HG03354 (cell line): ENCODE data around the gene VSTM2L.
"Not testable (repeated sequence)": the region's sequence is repeated elsewhere in the genome, so short reads cannot be mapped to it uniquely, and the experiment has no call there.

Source experiments
- ATAC-seq: cut with Tn5 transposase; IDR thresholded peaks from one replicate; pipeline ENCODE4 v1.9.1; 2021; ENCODE audit warnings: mild to moderate bottlenecking; ENCODE audit not compliant: unreplicated experiment, poor library complexity, severe bottlenecking

Gene VSTM2L

DNA sequence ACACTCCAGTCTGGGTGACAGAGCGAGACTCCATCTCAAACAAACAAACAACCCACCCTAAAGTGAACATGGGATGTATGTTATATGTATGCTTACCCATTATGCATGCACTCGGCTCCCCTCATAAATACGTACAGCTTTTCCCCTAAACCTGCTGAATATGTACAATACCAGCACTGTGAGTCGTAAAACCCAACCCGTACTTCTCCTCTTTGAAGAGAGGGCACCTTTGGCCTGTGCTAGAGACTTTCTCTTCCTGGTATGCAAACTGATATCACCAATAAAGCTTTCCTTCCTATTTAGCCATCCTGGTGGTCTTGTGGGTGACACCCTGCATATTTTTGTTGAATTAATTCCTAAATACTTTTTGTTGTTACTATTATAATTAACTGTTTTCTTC is 51.3 kb downstream of the VSTM2L start:
- ATAC-seq: no peak

DNA sequence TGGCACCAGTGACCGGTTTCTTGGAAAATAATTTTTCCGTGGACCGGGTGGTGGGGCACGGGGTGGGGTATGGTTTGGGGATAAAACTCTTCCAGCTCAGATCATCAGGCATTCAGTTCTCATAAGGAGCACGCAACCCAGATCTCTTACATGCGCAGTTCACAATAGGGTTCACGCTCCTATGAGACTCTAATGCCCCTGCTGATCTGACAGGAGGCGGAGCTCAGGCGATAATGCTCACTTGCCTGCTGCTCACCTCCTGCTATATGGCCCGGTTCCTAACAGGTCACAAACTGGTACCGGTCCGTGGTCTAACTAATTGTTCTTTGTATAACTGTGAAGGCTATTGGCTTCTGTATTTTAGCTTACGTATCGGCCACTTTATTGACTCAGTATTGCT is 51.7 kb downstream of the VSTM2L start:
- ATAC-seq: no peak

DNA sequence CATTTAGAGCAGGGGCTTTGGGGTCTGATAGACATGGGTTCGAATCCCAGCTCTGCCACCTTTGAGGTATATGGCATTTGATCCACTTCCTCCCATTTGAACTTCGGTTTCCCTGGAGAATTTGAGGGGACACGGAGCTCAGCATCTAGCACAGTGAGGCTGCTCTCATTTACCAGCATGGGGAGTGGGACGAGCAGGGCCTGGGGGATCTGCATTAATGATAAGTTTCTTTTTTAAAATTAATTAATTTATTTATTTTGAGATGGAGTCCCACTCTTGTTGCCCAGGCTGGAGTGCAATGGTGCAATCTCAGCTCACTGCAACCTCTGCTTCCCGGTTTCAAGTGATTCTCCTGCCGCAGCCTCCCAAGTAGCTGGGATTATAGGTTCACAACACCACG is 52.6 kb downstream of the VSTM2L start:
- ATAC-seq: no peak

DNA sequence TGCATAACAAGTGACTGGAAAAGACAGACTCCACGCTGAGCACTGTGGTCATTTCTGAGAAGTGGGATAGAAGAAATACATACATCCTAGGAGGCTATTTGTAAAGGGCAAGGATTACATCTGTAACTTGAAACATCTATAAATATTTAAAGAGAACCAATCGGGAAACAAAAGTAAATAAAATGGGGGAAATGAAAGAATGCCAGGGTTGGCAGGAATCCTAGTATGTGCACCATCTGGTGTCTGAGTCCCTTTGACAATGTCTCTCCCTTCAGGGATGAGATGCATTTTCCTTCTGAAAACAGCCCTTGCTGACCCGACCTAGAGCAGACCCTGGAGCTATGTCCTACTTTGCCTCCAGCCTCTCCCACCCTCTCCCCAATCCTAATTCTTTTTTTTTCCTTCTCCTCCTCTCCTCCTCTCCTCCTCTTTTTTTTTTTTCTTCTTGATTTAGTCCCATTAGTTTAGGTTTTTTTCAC is 53.2 kb downstream of the VSTM2L start:
- no peak for ATAC-seq

DNA sequence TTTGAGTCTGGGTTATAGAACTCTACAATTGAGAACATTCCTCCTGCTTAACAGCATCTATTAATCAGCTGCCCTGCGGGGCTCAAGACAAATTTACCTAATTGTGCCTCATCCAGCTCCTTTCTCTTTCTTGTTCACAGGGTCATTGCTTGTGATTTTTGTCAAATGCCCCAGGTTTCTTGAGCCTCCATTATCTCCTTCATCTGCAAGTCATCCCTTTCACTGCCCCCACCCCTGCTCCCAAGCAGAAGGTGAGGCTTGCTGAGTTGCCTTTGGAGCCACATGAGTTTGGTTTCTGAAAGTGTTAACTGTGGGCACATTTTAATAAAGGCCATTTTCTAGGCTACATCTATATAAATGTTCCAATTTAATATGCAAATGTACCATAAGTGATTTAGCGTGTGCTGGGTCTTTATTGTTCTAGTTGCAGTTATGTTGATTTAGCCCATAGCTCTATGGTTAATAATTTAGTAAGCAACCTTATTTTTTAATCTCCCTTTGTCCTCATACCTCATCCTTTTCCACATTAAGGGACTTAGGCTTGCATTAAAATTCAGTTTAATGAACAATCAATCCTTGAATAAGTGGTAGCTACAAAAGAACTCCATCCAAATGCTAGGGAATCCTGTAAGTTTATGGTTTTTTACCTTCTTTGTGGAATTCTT is 56.1 kb downstream of the VSTM2L start:
- no peak for ATAC-seq

DNA sequence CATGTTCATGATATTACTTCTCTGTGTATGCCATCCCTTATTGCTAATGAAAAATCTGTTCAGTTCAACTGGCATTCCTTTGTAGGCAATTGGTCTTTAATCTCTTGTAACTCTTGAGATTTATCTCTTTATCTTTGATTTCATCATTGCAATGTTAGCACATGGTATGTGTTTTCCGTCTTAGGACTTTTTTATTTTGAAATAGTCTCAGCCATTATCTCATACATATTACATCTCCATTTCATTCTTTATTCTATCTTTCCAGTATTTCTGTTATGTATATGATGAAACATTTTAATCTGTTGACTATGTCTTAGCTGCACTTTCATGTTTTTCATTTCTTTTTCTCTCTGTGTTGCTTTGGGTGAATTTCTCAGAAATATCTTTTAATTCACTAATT is 58.1 kb downstream of the VSTM2L start:
- ATAC-seq: no peak

DNA sequence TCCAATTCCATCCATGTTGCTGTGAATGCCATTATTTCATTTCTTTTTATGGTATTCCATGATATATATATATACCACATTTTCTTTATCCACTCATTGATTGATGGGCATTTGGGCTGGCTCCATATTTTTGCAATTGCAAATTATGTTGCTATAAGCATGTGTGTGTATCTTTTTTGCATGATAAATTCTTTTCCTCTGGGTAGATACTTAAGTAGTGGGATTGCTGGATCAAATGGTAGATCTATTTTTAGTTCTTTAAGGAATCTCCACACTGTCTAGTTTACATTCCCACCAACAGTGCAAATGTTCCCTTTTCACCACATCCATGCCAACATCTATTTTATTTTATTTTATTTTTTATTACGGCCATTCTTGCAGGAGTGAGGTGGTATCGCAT is 60.6 kb downstream of the VSTM2L start:
- ATAC-seq: not testable (repeated sequence)

DNA sequence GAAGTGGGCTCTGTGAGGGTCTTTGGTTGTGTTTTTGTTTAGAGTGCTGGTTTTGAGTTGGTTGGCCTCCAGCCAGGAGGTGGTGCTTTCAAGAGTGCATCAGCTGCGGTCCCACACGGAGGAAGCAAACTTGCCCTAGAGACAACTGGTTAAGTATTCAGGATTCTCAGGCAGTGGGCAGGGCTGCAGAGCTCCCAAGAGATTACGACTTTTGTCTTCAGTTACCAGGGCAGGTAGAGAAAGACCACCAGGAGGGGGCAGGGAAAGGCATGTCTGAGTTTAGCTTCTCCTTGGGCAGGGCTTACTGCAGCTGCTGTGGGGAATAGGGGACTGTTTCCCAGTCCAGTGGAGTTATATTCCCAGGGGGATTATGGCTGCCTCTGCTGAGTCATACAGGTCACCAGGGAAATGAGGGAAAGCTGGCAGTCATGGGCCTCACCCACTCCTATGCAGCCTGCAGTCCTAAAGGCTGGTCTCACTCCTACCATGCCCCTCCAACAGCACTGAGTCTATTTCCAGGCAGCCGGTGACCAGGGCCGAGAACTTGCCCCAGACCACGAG is 66.0 kb downstream of the VSTM2L start:
- ATAC-seq: no peak

DNA sequence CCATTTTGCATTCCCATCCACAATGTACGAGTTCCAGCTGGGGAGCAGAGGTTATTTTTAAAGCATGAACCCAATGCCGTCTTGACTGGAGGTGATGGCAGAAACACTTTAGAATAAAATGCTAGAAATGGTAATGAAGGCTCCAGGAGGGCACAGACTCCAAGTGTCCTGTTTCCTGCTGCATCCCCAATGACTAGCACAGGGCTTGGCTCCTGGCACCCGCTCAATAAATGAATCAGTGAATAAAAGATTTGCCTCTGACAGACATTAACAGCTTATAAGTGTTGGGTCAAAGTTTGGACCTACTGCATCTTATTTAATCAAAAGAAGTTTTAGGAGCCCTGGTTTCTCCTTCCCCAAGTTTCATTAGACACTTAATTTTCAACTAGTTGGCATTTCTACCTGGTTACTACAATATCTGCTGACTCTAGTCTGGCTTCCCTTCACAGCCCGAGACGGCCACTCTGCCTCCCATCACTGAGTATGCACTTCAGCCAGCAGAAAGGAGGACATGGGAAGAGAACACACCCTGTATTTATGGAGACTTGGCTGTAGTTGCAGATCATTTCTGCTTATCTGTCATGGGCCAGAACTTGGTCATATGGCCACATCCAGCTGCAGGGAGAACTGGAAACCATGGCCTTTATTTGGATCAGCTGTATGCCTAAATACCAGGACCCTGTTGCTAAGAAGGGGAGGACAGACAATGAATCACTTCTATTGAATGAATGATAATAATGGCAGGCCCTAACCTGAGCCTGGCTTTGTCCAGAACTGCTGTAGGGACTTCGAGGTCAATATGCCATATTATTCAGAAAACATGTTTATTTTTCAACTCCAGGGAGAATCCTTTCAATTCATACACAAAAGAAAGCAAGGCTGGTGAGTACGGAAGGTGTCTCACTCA is 67.3 kb downstream of the VSTM2L start:
- ATAC-seq: no peak

DNA sequence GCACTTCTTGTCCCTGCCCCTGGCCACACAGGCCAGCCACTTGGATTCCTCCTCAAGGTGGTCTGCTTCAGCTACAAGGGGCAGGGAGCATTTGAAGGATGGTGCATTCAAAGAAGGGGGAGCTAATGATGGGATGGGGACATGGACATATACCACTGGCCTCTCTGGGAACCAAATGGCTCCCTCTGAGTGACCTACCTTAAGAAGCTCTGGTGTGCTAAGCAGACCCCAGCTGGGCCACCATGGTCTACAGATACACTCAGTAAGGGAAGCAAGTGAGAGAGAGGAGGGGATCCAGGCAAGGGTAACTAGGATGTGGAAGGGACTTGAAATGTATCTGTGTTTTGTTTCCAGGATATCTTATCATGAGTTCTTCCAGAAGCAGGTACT is 67.9 kb downstream of the VSTM2L start:
- ATAC-seq: no peak

DNA sequence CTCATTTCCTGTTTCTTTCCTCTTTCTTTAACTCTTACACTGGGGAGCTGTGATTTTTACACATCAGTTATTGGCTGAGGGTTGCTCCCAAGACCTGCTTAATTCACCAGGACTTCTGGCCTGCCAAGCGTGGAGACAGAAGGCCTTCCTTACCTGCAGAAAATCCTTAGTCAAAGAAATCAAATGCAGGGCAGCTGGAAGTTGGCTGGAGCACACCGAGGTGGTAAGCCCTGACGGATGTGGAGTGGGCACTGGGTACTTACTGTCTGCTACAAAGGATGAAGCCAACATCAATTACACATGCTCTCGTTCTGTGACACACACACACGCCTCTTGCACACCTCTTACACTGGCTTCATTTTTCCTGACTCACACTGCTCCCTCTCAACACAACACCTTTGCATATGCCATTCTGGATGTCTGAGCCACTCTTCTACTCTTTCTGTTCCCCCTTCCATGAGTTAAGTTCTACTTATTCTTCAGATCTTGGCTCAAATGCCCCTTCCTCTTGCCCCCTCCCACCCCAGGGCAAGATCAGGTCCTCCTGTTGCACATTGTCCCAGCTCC is 68.7 kb downstream of the VSTM2L start:
- ATAC-seq: no peak

DNA sequence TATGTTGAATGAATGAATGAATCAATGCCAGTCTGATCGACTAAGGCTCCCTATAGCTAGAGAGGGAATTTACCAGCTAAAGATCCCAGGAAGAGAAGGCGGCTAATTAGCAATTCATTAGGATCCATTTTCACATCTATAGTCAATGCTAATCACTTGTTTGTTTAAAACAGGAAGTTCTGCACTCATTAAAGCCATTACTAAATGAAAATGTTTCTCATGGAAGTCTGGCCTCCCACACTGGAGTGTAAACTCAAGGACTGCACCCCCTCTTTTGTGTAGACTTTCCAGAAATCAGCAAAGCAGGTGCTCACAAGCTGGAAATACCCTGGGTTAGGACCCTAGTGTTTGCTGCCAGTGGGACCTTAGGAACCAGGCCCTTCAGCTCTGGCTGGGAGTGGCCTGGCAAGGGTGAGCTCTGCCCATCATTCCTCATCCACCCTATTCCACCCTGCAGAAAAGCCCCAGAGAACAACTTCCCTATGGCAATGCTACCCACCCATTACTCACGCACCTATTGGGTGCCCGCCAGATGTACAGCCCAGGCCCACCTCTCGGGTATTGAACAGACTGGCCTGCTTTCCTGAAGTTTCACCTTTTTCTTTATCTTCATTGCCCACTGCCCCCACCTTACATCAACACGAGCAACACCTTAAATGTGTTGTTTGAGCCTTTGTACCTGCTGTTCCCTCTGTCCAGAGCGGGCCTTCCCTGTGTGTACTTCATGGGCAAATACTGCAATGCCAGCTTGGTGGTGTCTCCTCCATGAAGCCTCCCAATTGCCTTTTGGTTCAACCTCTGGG is 69.5 kb downstream of the VSTM2L start:
- ATAC-seq: no peak

DNA sequence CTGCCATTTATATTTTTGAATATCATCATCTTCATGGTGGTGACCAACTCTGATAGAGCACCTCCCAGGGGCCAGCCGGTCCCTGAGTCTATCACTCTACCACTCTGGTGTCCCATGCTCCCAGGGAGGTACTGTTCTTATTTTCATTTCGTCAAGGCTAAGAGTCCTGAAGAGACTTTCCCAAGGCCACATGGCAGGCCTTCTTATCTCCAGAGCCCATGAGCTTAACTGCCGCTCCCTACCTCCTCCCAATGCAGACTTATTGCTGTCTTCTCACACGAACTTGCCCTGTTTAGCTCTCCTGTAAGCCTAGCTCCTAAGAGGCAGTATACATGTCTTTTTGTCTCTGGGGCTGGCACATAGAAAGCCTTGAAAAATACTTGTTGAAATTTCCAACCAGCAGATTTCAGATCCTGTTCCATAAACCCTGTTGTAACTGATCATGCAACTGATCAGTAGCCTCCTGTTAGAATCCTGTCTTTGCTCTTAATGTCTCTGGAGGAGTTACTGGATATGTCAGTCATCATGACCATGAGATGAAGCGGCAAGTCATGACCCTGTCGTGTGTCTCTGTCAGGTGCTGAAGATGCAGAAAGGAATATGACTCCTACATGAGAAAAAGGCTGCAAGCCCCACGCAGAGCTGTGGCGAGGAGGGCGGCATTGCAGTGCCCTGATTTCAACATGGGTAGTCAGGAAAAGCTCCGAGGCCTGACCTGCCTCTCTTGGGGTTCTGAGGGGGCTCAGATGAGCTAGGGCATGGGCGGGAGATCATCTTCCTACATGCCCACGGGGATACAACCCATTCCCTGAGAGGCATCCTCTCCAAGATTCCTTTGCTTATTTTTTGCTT is 70.4 kb downstream of the VSTM2L start:
- ATAC-seq: no peak

DNA sequence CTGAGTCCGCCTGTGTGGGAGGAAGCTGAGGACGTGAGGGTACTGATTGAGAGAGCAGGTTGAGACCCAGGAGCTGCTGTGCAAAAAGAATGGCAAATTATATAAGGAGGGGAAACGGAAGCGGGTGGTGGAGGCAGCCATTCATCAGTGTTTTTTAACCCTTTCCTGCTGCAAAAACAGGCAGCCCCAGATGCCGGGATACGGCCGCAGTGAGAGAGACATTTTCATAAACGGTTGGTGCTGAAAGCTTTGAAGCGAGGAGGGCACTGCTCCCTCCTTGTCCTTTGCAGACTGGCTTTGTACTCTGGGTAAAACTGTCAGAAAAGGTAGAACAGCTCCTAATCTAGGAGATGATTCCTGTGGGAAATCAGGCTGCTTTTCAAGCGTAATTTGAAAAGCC is 74.0 kb downstream of the VSTM2L start:
- no peak for ATAC-seq

DNA sequence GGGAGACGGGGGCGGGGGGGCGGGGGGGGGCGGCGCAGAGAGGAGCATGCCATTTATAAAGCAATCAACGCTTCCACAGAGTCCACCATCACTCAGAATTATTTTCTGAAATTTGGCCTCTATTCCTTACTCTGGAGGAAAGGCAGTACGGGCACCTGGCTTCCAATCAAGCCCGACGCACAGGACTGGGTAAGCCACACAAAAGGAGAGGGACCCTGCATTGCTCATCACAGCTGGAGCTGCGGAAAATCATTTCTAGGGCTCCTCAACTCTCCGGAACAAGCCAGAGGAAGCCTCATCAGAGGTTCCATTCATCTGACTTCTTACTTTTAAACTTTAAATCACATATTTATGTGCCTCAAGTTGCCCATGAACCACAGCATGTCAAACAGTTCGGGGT is 74.4 kb downstream of the VSTM2L start:
- no peak for ATAC-seq

DNA sequence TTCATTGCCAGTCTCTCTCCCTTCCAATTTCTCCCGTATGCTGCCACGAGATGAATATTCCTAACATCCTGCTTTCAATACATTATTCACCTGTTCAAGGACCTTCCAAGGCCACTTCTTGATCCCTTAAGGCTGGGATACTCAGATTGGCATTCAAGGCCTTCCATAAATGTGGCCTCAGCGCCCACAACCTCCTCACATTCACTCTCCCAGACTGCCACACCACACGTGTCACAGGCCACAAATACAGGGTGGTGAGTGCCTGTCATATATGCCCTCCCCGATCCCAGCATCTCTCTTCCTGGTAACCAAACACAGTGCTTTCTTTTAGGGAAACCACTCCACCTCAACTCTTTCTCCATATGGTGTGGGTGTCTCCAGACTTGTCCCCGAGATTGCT is 74.9 kb downstream of the VSTM2L start:
- ATAC-seq: no peak

DNA sequence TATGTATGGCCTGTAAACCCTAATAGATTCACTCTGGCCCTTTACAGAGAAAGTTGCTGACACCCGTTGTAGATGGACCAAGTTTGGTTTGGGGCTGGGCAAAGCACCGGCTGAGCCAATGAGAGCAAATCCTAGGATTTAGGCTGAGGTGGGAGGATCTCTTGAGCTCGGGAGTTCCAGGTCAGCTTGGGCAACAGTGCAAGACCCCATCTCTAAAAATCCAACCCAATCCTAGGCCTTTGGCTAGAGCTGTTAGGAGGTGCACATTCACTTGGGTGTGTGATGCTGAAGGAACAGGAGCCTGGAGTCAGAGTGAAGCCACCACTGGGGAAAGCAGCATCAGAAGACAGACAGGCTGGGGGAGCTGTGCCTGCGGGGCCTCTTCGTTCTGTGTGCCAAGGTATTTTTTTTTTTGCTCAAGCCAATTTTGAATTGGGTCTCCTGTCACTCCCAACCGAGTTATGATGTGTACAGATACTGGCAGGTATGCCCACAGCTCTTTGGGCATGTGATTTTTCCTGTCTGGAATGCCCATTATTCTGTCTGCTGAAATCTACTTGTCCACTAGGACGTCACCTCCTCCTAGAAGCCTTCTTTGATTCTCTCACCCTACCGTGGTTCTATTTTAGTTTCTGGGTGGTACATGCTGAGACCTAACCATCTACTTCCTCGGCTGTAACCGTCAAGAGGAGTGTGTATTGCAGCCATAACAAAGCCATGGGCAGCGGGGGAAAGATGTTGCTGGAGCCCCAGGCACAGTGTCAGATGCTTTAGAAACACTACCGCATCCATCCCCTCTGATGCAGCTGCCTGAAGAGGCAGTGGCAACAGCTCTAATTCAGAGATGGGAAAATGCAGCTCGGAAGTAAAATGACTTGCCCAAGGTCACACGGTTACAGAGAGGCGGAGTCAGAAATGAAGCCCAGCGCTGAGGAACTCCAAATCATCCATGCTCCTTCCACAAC is 76.4 kb downstream of the VSTM2L start:
- ATAC-seq: no peak

DNA sequence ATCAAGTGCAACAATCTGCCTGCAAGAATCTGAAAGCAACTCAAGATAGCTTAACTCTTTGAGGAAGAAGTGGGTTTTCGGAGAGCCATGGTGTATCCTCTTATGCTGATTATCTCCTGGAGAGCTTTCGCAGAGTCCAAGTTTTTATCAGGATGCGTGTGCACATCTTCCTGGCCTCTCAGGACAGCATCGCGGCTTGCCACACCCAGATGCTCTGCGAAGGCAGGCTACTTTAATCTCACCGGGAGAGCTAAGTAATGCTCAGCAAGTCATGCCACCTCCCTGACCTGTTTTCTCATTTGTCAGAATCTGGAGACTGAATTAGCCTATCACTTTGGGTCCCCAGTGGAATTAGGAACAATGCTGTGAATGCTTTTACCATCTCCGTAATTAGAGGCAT is 77.5 kb downstream of the VSTM2L start:
- ATAC-seq: no peak
